ENCODE results near the gene GPHB5. TPM values are rescaled to one million over a fixed set of nuclear protein-coding genes. Genes with fewer than 3 reads are reported as not detected.
"Not testable (repeated sequence)": the region's sequence is repeated elsewhere in the genome, so short reads cannot be mapped to it uniquely, and the experiment has no call there.

GPHB5 gene
- total and polyA plus RNA-seq, 2 of the 13 experiments (the other 11 are each of a cell fraction or from before 2014, with no cell fraction given) = not detected

- no peak for TF ChIP-seq ZBTB25 (CRISPR knock-in tag; IDR thresholded peaks at IDR 0.05)
- TF ChIP-seq MAF1 (CRISPR knock-in tag; IDR thresholded peaks at IDR 0.05; ENCODE audit: borderline replicate concordance) = no peak
- no peak for TF ChIP-seq ZNF30 (CRISPR knock-in tag; IDR thresholded peaks at IDR 0.05)
- no peak for TF ChIP-seq ZNF460 (CRISPR knock-in tag; IDR thresholded peaks at IDR 0.05; ENCODE audit: borderline replicate concordance)
- TF ChIP-seq CTCF (CRISPR knock-in tag; IDR thresholded peaks at IDR 0.05) = peak; percentile 58
- no peak for TF ChIP-seq GTF3A (CRISPR knock-in tag; conservative IDR thresholded peaks at IDR 0.05)
- no peak for TF ChIP-seq SOX6 (IDR thresholded peaks at IDR 0.05)
- TF ChIP-seq SOX6 (CRISPR knock-in tag; IDR thresholded peaks at IDR 0.05) = no peak
Measured at GRCh38 chr14:63308723-63309317, 9.9 kb downstream of the GPHB5 start (continued).

GRCh38 chr14:63304429-63304828 lies 14.3 kb downstream of the GPHB5 start:
- H2AFZ ChIP-seq (ENCODE audit: low read length); FAIRE-seq; intact Hi-C loops (cut with micrococcal nuclease; ENCODE audit: unreplicated experiment); H3K9me3 ChIP-seq (ENCODE audit: low read length); BruUV-seq (replicated peaks); H3K79me2 ChIP-seq (ENCODE audit: insufficient read depth, low read length); DNase-seq (ENCODE audit: low spot score); H3K36me3 ChIP-seq (replicated peaks in 1 of 2; ENCODE audit: control insufficient read depth in 1 of 2, insufficient read depth in 2 of 2, low read length in 2 of 2); H3K9ac ChIP-seq (ENCODE audit: insufficient read depth, low read depth, low read length); H3K4me3 ChIP-seq (replicated peaks in 1 of 3; ENCODE audit: insufficient read depth in 1 of 3, low read depth in 2 of 3, low read length in 3 of 3); ATAC-seq; POLR2A ChIA-PET; H3K4me2 ChIP-seq (ENCODE audit: low read depth, low read length); H3K4me1 ChIP-seq (ENCODE audit: insufficient read depth, low read length); H4K20me1 ChIP-seq (ENCODE audit: insufficient read depth, low read length); H3K27ac ChIP-seq (ENCODE audit: extremely low read length, insufficient read depth, low read length); CTCF ChIA-PET (ENCODE audit: low intra/inter-chr PET ratio, low total read pairs); in situ Hi-C loops (cut with HindIII; ENCODE audit: extremely low pct_ligation_motif_present, low pct_unique_long_range_greater_than_20kb); H3K27me3 ChIP-seq (ENCODE audit: control insufficient read depth in 1 of 2, insufficient read depth in 2 of 2, low read length in 2 of 2): not testable (repeated sequence)
- WGBS (ENCODE audit: low lambda C conversion rate) = 3% methylated on average over 5 of the region's 5 CpGs
